A673 (cell line): ENCODE measurements around the gene PRDM16. TPM values are rescaled to one million over a fixed set of nuclear protein-coding genes. Genes with fewer than 3 reads are reported as not detected.

Source experiments
- BruUV-seq: library from RNA; stranded (reverse); fragments of 400-500 nt; replicated peaks from 2 replicates; lab custom pipeline; 2021; lab: Mats Ljungman, UMichigan
- CTCF ChIA-PET: fragments of 300-600 bp; sonication (Branson Sonifier 250); formaldehyde crosslinking; loops from one replicate; lab custom pipeline; 2022; ENCODE audit warnings: antibody characterized with exemption; lab: Charles Lee
- POLR2A ChIA-PET: fragments of 300-600 bp; sonication (Branson Sonifier 250); formaldehyde crosslinking; loops from one replicate; lab custom pipeline; 2022; ENCODE audit warnings: antibody characterized with exemption; ENCODE audit not compliant: low non-redundant PET; lab: Charles Lee
- DNase-seq: peaks from one replicate; pipeline ENCODE4 v3.0.0-alpha.2; 2015; ENCODE audit warnings: low spot score
- H3K27ac ChIP-seq: fragments of 200-600 bp; sonication (generic); 2 replicates; pipeline ENCODE4 v1.5.1; 2016; ENCODE audit warnings: mixed run types, low read depth, mild to moderate bottlenecking, mixed read lengths, antibody characterized with exemption, low read length; ENCODE audit not compliant: poor library complexity, severe bottlenecking
- H3K27me3 ChIP-seq: fragments of 200-600 bp; sonication (generic); replicated peaks from 2 replicates; pipeline ENCODE4 v1.6.1; 2017; ENCODE audit warnings: mixed run types, low read depth, mild to moderate bottlenecking, mixed read lengths, antibody characterized with exemption, low read length; ENCODE audit not compliant: insufficient read depth, poor library complexity
- H3K36me3 ChIP-seq: fragments of 200-600 bp; sonication (generic); 2 replicates; pipeline ENCODE4 v1.6.1; 2016; ENCODE audit warnings: mixed run types, mild to moderate bottlenecking, mixed read lengths, antibody characterized with exemption, low read length; ENCODE audit not compliant: insufficient read depth, poor library complexity, severe bottlenecking
- H3K4me1 ChIP-seq: fragments of 200-600 bp; sonication (generic); 2 replicates; pipeline ENCODE4 v1.6.1; 2017; ENCODE audit warnings: mixed run types, mild to moderate bottlenecking, mixed read lengths, antibody characterized with exemption, low read length; ENCODE audit not compliant: insufficient read depth, poor library complexity, severe bottlenecking
- H3K4me3 ChIP-seq: fragments of 200-600 bp; sonication (generic); 2 replicates; pipeline ENCODE4 v1.5.1; 2016; ENCODE audit warnings: low read depth, mixed run types, mild to moderate bottlenecking, mixed read lengths, low read length; ENCODE audit not compliant: poor library complexity, severe bottlenecking
- H3K9me3 ChIP-seq: fragments of 200-600 bp; sonication (generic); 2 replicates; pipeline ENCODE4 v1.6.1; 2016; ENCODE audit warnings: mixed run types, low read depth, mild to moderate bottlenecking, mixed read lengths, antibody characterized with exemption, low read length; ENCODE audit not compliant: poor library complexity, severe bottlenecking
- EZH2 ChIP-seq: fragments of 200-600 bp; sonication (generic); IDR thresholded peaks from 2 replicates; pipeline ENCODE4 v1.6.1; 2017; ENCODE audit warnings: borderline replicate concordance, low read depth, mild to moderate bottlenecking, mixed read lengths, antibody characterized with exemption, low read length; ENCODE audit not compliant: poor library complexity, severe bottlenecking
- intact Hi-C: fragments of 100-400 bp; cut with micrococcal nuclease; formaldehyde crosslinking; loops from one replicate; pipeline ENCODE4 v1.10.0; 2022; ENCODE audit not compliant: unreplicated experiment
- total RNA-seq: library from RNA; stranded (reverse); gene quantifications from 2 replicates; pipeline ENCODE4 v1.2.3, GENCODE V29; 2021
- TF ChIP-seq, protein P1 (sequence below): fragments of 300-800, 200-600 bp; sonication (generic); conservative IDR thresholded peaks from 2 replicates; pipeline ENCODE4 v1.5.1; 2017; ENCODE audit warnings: low read depth, mild to moderate bottlenecking, antibody characterized with exemption, low read length, moderate library complexity, mixed read lengths

The PRDM16 gene
- total RNA-seq, 1 experiment from 2014 or later, result 0.49 TPM

DNA sequence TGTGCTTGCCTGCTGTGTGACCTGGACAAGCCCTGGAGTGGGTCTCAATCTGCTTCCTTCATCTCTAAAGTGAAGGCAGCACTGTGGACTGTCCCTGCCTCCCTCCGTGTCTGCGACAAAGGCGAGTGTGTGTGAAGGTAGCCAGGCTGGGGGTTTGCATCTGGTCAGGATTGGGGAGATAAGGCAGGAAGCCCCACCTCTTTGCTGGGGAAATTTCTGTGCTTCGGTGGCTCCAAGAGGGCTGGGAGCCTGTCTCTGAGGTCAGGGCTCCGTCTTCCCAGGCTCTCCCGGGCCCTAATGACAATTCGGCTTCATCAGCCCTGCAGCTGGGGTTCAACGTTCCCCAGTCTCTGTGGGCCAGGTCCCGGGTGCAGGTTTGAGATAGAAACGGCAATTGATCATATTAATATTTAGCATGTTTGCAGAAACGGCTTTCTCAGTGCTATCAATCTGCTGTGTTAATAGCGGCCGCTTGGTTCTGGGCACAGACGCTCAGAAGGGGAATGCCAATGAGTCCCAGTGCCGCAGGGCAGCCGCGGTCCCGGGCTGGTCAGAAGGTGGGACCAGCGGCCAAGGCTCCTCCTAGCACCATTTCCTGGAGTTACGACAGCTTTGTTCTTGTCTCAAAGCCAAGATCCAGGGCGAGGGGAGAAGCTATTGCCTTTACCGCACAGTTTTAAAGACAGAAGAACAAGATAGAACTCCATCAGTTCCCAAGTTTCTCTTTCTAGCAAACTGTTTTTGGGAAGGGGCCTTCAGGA is 105.7 kb downstream of the PRDM16 start:
- CTCF ChIA-PET, result no interaction called here
- no TSS peak for BruUV-seq
- POLR2A ChIA-PET, result interaction anchor here (0.6 kb wide), 1 partner anchor 140 kb away, joined by 4 read pairs; no protein-coding TSS in a partner anchor
- H3K4me1 ChIP-seq, result no peaks in the 10 kb centered on the region
- intact Hi-C loops, result no loop called here
- H3K27ac ChIP-seq, result no peak overlapping the region
- peaks cover 13% of the 10 kb centered on the region for H3K27me3 ChIP-seq
- no peak overlapping the region for H3K4me3 ChIP-seq
- H3K9me3 ChIP-seq, result no peaks in the 10 kb centered on the region
- no peaks in the 10 kb centered on the region for H3K36me3 ChIP-seq
- no peak for TF ChIP-seq EZH2
- TF ChIP-seq, protein P1, sequence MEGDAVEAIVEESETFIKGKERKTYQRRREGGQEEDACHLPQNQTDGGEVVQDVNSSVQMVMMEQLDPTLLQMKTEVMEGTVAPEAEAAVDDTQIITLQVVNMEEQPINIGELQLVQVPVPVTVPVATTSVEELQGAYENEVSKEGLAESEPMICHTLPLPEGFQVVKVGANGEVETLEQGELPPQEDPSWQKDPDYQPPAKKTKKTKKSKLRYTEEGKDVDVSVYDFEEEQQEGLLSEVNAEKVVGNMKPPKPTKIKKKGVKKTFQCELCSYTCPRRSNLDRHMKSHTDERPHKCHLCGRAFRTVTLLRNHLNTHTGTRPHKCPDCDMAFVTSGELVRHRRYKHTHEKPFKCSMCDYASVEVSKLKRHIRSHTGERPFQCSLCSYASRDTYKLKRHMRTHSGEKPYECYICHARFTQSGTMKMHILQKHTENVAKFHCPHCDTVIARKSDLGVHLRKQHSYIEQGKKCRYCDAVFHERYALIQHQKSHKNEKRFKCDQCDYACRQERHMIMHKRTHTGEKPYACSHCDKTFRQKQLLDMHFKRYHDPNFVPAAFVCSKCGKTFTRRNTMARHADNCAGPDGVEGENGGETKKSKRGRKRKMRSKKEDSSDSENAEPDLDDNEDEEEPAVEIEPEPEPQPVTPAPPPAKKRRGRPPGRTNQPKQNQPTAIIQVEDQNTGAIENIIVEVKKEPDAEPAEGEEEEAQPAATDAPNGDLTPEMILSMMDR, result no peak
- no peak for DNase-seq

DNA sequence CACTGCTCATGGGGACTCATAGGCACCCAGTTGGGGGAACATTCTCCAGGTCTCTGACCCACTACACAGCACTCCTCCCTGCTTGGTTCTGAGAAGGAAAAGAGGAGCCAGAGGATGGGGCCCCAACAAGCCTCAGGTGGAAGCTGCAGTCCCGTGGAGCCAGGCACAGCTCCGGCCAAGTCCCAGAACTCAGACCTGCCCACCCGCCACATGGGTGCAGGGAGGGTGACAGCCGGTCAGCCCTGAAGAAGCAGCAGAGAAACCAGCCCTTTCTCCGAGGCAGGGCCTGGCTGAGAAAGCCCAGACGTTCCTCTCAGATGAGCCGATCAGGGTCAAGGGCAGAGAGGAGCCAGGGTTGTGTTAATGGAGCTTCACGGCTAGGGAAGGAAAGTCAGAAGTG is 106.5 kb downstream of the PRDM16 start:
- no TSS peak for BruUV-seq
- DNase-seq, result no peak
- POLR2A ChIA-PET, result interaction anchor here (0.6 kb wide), 1 partner anchor 140 kb away, joined by 4 read pairs; no protein-coding TSS in a partner anchor
- Histone ChIP-seq H3K9me3 (no peaks in the 10 kb centered on the region), H3K27me3 (peaks cover 13% of the 10 kb centered on the region), H3K27ac (no peak overlapping the region), H3K4me3 (no peak overlapping the region), H3K4me1 (no peaks in the 10 kb centered on the region), H3K36me3 (no peaks in the 10 kb centered on the region)
- TF ChIP-seq EZH2, result no peak
- TF ChIP-seq, protein P1, result no peak
- intact Hi-C loops, result no loop called here
- CTCF ChIA-PET, result no interaction called here

- intact Hi-C loops, result no loop called here
- no peak for TF ChIP-seq EZH2
- TF ChIP-seq, protein P1, result no peak
- DNase-seq, result no peak
- no TSS peak for BruUV-seq
- no peaks in the 10 kb centered on the region for H3K4me1 ChIP-seq
- peaks cover 13% of the 10 kb centered on the region for H3K27me3 ChIP-seq
- CTCF ChIA-PET, result no interaction called here
- no peak overlapping the region for H3K27ac ChIP-seq
- H3K9me3 ChIP-seq, result peaks cover 3% of the 10 kb centered on the region
- no peaks in the 10 kb centered on the region for H3K36me3 ChIP-seq
- H3K4me3 ChIP-seq, result no peak overlapping the region
- POLR2A ChIA-PET, result no interaction called here
Measured at GRCh38 chr1:3176028-3176427, 107.0 kb downstream of the PRDM16 start.
